Fibroblast of the aortic adventitia (primary cell): ENCODE data around the gene CARD14. TPM values are rescaled to one million over a fixed set of nuclear protein-coding genes. Genes with fewer than 3 reads are reported as not detected.

Experiments used
- DNase-seq: peaks from one replicate; pipeline ENCODE4 v3.0.0-alpha.2; 2010; ENCODE audit warnings: low read depth
- H3K4me3 ChIP-seq: 2 replicates; pipeline ENCODE4 v1.5.1; 2011; ENCODE audit warnings: low read depth, mild to moderate bottlenecking, control low read depth, low read length, moderate library complexity
- total RNA-seq: library from RNA; depleted of rRNA; stranded (reverse); fragments of >200 nt; gene quantifications from 2 replicates; pipeline ENCODE4 v1.2.3, GENCODE V29; 2012; ENCODE audit warnings: low replicate concordance
- TF ChIP-seq, protein P1 (sequence below): IDR thresholded peaks from 2 replicates; pipeline ENCODE4 v1.5.1; 2011; ENCODE audit warnings: mild to moderate bottlenecking, low read length, control low read depth, inconsistent platforms; ENCODE audit not compliant: insufficient read depth

CARD14 gene
- 0.09 TPM in 1 of 2 replicates, not detected in the other for total RNA-seq

DNA sequence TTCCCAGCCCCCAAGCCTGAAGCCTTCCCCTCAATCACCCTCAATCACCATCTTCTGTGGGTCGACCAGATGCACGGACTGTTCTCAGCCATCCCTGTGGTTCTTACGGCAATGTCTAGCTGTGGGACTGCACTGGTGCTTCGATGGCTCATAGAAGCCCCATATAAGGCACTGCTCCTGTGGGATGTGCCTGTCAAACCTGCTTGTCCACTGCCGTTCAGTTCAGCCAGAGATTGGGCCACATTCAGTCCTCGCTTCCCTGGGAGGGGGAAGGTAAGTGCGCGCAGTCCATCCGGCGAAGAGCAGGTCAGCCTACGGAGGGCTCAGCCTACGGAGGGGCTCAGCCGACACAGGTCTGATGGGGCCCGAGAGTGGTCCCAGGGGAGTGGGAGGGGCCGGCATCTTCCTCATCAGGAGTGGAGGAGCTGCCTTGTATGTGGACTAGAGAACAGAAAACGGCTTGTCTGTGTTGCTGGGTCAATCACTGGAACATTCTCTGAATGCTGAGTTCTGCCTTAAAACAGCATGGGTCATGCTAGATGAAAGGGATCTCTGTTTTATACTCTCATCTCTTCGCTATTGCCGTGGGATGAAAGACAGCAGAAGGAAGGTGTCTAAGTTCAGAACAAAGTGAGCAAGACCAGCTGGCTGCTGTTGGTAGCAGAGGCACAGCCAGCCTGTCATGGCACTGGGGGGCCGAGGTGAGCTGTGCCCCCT, at the start of gene CARD14:
Gene CARD14 (plus strand): TSS at position 247 of the 717 bp plus-strand sequence. CDS start 11,409 bp downstream, outside the sequence.
- H3K4me3 ChIP-seq = no peak within 1 kb of the TSS
- TF ChIP-seq, protein P1, sequence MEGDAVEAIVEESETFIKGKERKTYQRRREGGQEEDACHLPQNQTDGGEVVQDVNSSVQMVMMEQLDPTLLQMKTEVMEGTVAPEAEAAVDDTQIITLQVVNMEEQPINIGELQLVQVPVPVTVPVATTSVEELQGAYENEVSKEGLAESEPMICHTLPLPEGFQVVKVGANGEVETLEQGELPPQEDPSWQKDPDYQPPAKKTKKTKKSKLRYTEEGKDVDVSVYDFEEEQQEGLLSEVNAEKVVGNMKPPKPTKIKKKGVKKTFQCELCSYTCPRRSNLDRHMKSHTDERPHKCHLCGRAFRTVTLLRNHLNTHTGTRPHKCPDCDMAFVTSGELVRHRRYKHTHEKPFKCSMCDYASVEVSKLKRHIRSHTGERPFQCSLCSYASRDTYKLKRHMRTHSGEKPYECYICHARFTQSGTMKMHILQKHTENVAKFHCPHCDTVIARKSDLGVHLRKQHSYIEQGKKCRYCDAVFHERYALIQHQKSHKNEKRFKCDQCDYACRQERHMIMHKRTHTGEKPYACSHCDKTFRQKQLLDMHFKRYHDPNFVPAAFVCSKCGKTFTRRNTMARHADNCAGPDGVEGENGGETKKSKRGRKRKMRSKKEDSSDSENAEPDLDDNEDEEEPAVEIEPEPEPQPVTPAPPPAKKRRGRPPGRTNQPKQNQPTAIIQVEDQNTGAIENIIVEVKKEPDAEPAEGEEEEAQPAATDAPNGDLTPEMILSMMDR = no peak
- no peak for DNase-seq

DNA sequence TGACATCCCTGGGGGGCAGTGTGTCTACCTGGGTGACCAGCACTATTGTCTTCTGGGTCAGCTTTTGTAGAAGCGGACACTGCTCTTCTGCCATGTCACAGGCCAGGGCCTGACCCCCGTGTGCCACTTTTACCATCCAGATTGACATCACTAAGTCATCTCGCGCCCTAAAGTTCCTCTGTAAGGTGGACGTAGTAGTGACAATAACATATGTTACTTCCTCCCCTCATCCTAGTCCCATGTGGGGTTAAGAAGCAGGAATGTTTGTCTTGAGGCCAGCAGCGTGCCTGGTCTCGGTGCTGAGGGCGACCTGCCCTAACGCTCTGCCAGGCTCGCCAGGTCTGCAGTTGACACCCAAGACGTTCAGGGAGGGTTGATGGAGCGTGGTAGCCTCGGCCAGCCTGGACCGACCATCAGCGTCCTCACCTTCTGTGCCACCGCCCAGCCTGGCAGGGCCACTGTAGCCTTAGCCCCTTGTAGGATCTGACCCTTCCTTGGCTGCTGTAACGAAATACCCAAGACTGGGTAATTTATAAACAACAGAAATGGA, 47.7 kb upstream of the CARD14 start:
- H3K4me3 ChIP-seq = no peak overlapping the region
- DNase-seq = no peak
- TF ChIP-seq, protein P1 = no peak

DNA sequence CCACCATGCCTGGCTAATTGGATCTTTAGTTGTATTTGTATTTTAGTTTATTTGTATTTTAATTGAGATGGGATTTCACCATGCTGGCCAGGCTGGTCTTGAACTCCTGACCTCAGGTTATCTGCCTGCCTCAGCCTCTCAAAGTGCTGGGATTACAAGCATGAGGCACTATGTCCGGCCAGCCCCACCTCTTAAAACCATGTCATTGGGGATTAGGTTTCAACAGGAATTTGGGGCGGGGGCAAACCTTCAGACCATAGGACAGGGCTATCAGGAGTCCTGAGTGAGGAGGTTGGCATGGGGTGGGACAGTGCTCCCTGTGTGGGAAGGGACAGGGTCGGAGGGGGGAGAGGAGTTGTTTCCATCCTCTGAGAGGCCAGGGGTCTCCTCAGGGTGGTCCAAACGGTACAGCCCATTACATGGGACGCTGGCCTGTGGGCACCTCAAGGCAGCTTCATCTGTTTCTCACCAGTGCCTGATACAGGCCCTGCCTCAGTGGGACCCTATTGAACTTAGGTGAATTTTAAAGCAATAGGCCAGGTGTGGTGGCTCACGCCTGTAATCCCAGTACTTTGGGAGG, 46.8 kb upstream of the CARD14 start:
- H3K4me3 ChIP-seq = no peak overlapping the region
- TF ChIP-seq, protein P1 = no peak
- no peak for DNase-seq

DNA sequence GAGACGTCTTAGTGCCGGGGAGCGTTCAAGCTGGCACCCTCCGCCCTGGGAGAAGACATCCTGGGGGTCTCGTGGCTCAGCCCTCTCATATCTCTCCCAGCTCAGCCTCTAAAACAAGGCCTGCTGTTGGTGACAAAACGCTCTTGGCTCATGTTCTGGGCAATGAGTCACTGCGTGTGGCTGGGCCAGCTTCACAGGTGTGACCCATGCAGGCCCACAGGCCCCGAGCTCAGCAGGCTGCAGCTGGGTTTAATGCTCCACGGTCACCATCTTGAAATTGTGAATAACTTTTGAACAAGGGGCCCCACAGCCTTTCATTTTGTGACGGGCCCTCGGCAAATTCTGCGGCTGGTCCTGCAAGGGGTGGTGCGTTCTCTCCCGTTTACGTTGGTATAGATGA, 46.0 kb upstream of the CARD14 start:
- H3K4me3 ChIP-seq = no peak overlapping the region
- peak; percentile 41 for DNase-seq
- TF ChIP-seq, protein P1 = no peak

DNA sequence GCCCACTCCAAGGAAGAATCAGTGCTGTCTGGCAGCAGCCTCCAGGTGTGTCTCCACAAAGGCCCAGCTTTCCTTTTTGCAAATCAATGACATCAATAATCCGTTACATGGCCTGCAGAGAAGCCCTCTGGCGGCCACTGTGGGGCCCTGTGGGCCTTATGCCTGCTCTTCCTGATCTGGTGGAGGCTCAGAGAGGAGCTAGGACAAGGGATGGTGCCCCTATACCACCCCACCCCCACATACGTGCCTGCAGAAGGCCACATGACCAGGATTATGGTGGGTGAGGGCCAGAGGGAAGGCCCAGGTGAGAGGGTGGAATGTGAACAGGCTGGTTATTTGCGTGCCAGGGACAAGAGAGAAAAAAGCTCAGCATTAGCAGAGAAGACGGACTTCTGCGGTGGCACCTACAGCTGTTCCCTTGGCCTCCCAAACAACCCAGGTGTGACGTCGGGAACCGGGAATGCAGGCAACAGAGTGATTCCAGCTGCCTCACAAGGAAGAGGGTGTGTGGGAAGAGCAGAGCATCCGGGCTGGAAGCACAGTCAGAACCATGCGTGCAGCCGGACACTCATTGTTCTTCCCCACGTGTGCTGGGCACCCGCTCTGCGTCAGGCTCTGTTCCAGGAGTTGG, 45.4 kb upstream of the CARD14 start:
- H3K4me3 ChIP-seq = no peak overlapping the region
- DNase-seq = peak; percentile 56
- TF ChIP-seq, protein P1 = peak; percentile 21

DNA sequence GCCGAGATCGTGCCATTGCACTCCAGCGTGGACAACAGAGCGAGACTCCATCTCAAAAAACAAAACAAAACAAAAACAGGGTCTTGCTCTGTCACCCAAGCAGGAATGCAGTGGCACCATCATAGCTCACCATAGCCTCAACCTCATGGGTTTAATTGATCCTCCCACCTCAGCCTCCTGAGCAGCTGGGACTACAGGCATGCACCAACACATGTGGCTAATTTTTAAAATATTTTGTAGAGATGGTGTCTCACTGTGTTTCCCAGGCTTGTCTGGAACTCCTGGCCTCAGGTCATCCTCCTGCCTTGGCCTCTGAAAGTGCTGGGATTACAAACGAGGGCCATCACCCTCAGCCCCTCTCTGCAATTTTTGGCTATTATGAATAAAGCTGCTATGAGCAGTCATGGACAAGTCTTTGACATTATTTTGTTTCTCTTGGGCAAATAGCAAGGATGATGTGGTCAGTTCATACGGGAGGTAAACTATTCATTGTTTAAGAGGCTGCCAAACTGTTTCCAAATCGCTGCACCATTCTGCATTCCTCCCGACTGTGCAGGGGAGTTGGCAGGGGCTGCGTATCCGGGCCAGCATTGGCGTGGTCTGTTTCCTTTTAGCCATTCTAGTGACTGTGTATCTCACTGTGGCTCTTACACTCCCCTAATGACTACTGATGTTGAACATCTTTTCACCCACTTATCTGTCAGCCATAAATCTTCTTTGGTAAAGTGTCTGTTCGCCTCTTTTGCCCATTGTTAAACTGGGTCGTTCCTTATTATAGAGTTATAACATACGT, 44.0 kb upstream of the CARD14 start:
- H3K4me3 ChIP-seq = no peak overlapping the region
- peak; percentile 96 for DNase-seq
- TF ChIP-seq, protein P1 = no peak
